GM12875 (cell line): ENCODE data around the gene DNAJB6.
"Not testable (repeated sequence)": the region's sequence is repeated elsewhere in the genome, so short reads cannot be mapped to it uniquely, and the experiment has no call there.

Experiments
- H3K4me3 ChIP-seq: one replicate; pipeline ENCODE4 v1.5.1; 2011; ENCODE audit warnings: low read depth, low read length, control low read depth
- TF ChIP-seq, protein P1 (sequence below): IDR thresholded peaks from 2 replicates; pipeline ENCODE4 v1.5.1; 2011; ENCODE audit warnings: low read depth, mild to moderate bottlenecking, control low read depth, inconsistent platforms, low read length, moderate library complexity, borderline replicate concordance; ENCODE audit not compliant: insufficient read depth

DNAJB6 gene

GRCh38 chr7:157323401-157323800, 13.4 kb upstream of the DNAJB6 start:
- no peak overlapping the region for H3K4me3 ChIP-seq
- TF ChIP-seq, protein P1, sequence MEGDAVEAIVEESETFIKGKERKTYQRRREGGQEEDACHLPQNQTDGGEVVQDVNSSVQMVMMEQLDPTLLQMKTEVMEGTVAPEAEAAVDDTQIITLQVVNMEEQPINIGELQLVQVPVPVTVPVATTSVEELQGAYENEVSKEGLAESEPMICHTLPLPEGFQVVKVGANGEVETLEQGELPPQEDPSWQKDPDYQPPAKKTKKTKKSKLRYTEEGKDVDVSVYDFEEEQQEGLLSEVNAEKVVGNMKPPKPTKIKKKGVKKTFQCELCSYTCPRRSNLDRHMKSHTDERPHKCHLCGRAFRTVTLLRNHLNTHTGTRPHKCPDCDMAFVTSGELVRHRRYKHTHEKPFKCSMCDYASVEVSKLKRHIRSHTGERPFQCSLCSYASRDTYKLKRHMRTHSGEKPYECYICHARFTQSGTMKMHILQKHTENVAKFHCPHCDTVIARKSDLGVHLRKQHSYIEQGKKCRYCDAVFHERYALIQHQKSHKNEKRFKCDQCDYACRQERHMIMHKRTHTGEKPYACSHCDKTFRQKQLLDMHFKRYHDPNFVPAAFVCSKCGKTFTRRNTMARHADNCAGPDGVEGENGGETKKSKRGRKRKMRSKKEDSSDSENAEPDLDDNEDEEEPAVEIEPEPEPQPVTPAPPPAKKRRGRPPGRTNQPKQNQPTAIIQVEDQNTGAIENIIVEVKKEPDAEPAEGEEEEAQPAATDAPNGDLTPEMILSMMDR: no peak

DNA sequence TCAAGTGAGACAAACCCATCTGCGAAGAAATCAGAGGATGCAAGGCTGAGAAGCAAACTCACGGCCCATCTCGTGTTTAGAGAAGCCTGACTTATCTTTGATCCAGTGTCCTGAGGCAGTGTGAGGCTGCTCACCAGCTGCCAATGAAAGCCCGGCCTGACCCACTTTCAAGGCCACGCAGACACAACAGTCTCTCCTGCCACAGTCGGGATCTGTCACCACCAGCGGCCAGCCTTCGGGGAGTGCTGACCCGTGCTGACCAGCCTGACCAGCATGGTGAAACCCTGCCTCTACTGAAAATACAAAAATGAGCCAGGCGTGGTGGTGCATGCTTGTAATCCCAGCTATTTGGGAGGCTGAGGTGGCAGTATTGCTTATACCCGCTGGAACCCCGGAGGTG, 7.4 kb upstream of the DNAJB6 start:
- H3K4me3 ChIP-seq: no peak overlapping the region
- TF ChIP-seq, protein P1: no peak

- not testable (repeated sequence) for H3K4me3 ChIP-seq
These were observed 6.2 kb upstream of the DNAJB6 start for GRCh38 chr7:157330567-157330966.

DNA sequence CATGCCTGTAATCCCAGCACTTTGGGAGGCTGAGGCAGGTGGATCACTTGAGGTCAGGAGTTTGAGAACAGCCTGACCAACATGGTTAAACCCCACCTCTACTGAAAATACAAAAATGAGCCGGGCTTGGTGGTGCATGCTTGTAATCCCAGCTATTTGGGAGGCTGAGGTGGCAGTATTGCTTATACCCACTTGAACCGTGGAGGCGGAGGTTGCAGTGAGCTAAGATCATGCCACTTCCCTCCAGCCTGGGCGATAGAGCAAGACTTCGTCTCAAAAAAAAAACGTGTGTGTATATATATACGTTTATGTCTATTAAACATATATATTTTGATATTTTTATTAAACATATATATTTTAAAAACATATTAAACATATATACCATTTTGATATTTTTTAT, 5.8 kb upstream of the DNAJB6 start:
- H3K4me3 ChIP-seq: not testable (repeated sequence)

DNA sequence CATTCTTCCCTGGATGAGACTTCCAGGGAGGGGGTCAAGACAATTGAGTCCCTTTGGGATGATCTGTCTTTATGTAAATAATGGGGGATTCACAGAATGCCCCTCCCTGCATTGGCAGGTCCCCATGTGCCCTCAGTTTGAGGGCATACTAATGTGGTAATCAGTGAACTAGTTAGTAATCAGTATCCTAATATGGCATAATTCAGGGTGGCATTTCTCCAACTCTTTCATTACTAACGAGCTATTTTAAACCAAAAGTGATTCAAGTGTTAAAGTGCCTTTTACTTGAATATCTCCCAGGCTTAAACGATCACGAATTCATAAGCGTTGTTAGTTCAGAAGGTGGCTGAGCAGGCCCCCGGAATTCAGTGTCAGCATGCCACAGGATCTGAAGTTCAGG, 1.6 kb upstream of the DNAJB6 start:
- TF ChIP-seq, protein P1: no peak
- no peak overlapping the region for H3K4me3 ChIP-seq

DNA sequence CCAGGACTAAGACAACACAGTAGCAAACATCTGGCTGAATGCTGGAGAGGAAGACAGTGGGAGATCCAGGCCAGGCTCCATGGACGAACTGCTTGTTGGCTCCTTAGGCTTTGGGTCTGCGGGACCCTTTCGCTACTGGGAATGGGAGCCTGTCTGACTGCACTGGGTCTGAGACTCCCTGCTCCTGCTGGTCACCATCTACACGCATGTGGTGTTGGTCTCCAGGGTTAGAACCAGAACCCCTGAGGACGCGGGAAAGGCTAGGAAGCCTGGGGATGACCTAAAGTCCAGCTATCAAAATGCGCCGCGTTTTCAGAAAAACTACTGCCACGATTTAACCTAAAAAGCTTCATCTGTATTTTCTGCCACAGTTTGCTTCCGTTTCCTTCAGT, 817 bp upstream of the DNAJB6 start:
- TF ChIP-seq, protein P1: no peak
- H3K4me3 ChIP-seq: peak overlapping the region; percentile 78

GRCh38 chr7:157337316-157338149, 729 bp downstream of the DNAJB6 start:
- peak overlapping the region; percentile 78 for H3K4me3 ChIP-seq
- TF ChIP-seq, protein P1: no peak

DNA sequence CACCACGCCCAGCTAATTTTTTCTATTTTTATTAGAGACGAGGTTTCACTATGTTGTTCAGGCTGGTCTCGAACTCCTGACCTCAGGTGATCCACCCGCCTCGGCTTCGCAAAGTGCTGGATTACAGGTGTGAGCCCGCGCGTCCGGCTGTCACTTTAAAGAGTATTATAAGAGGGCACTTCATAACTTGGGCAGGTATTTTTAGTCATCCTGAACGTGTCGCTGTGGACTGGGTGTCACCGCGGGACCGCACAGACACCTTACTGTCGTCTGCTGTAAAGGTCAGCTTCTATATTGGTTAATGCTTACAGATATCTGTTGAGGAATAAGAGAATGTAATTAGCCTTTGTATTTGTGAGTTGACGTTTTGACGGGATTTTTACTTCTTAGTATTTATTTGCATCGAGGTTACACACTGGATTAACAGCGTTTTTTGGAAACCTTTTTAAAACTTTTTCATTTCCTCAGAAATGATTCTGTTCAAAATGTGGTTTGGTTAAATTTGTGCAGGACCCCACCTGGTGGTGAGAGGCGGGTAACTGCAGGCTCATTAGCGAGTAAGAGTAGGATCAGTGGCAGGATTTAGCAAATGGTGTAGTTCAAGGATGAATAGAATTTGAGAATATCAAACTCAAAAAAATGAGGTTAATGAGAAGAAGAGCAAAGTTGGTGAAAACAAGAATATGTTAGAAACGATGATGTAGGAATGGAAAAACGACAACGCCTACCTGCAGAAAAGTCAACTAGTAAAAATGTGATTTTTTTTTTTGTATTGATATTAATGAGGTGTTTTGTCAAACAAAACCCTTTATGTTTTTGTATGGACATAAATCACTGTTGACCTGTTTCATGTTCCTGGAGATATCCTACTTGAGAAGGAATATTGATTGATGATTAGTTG, 3.2 kb downstream of the DNAJB6 start:
- no peak overlapping the region for H3K4me3 ChIP-seq

More for the DNA sequence above, 3.2 kb downstream of the DNAJB6 start:
- TF ChIP-seq, protein P1: peak; percentile 76; the same call in 1 of the 2 replicates
